Uterus (tissue), 4 donors: ENCODE results near the gene ELOVL2. TPM values are rescaled to one million over a fixed set of nuclear protein-coding genes. Genes with fewer than 3 reads are reported as not detected.

Experiments used
- DNase-seq, 2 donors: peaks; one replicate each; pipeline ENCODE4 v3.0.0-alpha.2; 2019 to 2020
- H3K27ac ChIP-seq, 2 donors: fragments of 200-600 bp; sonication (generic); 1 replicate in 1 of 2; 2 replicates in 1 of 2; pipeline ENCODE4 v1.5.1; 2016 to 2018
- H3K27me3 ChIP-seq, 2 donors: fragments of 200-600 bp; sonication (generic); one replicate each; pipeline ENCODE4 v1.5.1; 2018 to 2019; ENCODE audit warnings: control low read depth in 1 of 2
- H3K36me3 ChIP-seq, 2 donors: fragments of 200-600 bp; sonication (generic); one replicate each; pipeline ENCODE4 v1.5.1; 2019; ENCODE audit warnings: control low read depth in 1 of 2
- H3K4me1 ChIP-seq, 2 donors: fragments of 200-600 bp; sonication (generic); one replicate each; pipeline ENCODE4 v1.5.1; 2018 to 2019; ENCODE audit warnings: control low read depth in 1 of 2
- H3K4me3 ChIP-seq, 2 donors: fragments of 200-600 bp; sonication (generic); 1 replicate in 1 of 2; 2 replicates in 1 of 2; pipeline ENCODE4 v1.5.1; 2018 to 2019; ENCODE audit warnings: mild to moderate bottlenecking in 1 of 2
- H3K9me3 ChIP-seq, 2 donors: fragments of 200-600 bp; sonication (generic); one replicate each; pipeline ENCODE4 v1.5.1; 2019; ENCODE audit warnings: control low read depth in 1 of 2
- CTCF ChIP-seq, 4 experiments: fragments of 200-600 bp in 2 of 4; fragments of 450-650 bp in 2 of 4; sonication (generic) in 2 of 4; IDR thresholded peaks; one replicate each; pipeline ENCODE4 v1.5.1; 2016 to 2019; ENCODE audit warnings: antibody characterized with exemption in 4 of 4, mild to moderate bottlenecking in 2 of 4, moderate library complexity in 1 of 4
- POLR2A ChIP-seq, 2 donors: fragments of 450-650 bp; IDR thresholded peaks; one replicate each; pipeline ENCODE4 v1.6.1; 2016; ENCODE audit warnings: antibody characterized with exemption in 2 of 2, mild to moderate bottlenecking in 1 of 2, moderate library complexity in 1 of 2
- intact Hi-C: fragments of 100-400 bp; cut with DNase I; formaldehyde crosslinking; loops from one replicate; pipeline ENCODE4 v1.15.1; 2023; ENCODE audit warnings: low total_unique reads
- total RNA-seq, 4 donors: library from RNA; depleted of rRNA in 3 of 4; stranded (reverse); fragments of >200 nt in 3 of 4; gene quantifications; one replicate each; pipeline versions ENCODE4 v1.1.0 to v1.2.4, GENCODE V29; 2014 to 2023
- donor health status: DM: yes; HTN: yes; CAD: no.

The ELOVL2 gene
- total RNA-seq, 4 donors from 2014 or later, result 0.09 to 3.5 TPM; not detected in 2

- H3K4me1 ChIP-seq, result no peaks in the 10 kb centered on the region
- H3K36me3 ChIP-seq, result no peaks in the 10 kb centered on the region
- no peak overlapping the region for H3K27ac ChIP-seq
- intact Hi-C loops, result no loop called here
- H3K27me3 ChIP-seq, result no peaks in the 10 kb centered on the region
- no peak overlapping the region for H3K4me3 ChIP-seq
- DNase-seq, result no peak
- H3K9me3 ChIP-seq, result no peaks in the 10 kb centered on the region
- TF ChIP-seq POLR2A (IDR thresholded peaks at IDR 0.05), result no peak
- TF ChIP-seq CTCF (IDR thresholded peaks at IDR 0.05), result no peak
Measured at GRCh38 chr6:11015102-11015501, 29.0 kb downstream of the ELOVL2 start.

GRCh38 chr6:11013721-11014070, 30.4 kb downstream of the ELOVL2 start:
- intact Hi-C loops, result no loop called here
- Histone ChIP-seq H3K4me1 (no peaks in the 10 kb centered on the region), H3K27me3 (no peaks in the 10 kb centered on the region), H3K27ac (no peak overlapping the region), H3K36me3 (no peaks in the 10 kb centered on the region), H3K4me3 (no peak overlapping the region), H3K9me3 (no peaks in the 10 kb centered on the region)
- DNase-seq, result no peak
- TF ChIP-seq POLR2A (IDR thresholded peaks at IDR 0.05) (no peak), CTCF (IDR thresholded peaks at IDR 0.05) (no peak)

GRCh38 chr6:11012976-11013720, 31.0 kb downstream of the ELOVL2 start:
- DNase-seq, result no peak
- no peak overlapping the region for H3K27ac ChIP-seq
- TF ChIP-seq CTCF (IDR thresholded peaks at IDR 0.05) (no peak), POLR2A (IDR thresholded peaks at IDR 0.05) (no peak)
- intact Hi-C loops, result no loop called here
- H3K4me1 ChIP-seq, result no peaks in the 10 kb centered on the region
- H3K36me3 ChIP-seq, result no peaks in the 10 kb centered on the region
- H3K9me3 ChIP-seq, result no peaks in the 10 kb centered on the region
- no peaks in the 10 kb centered on the region for H3K27me3 ChIP-seq
- no peak overlapping the region for H3K4me3 ChIP-seq

- intact Hi-C loops, result no loop called here
- TF ChIP-seq POLR2A (IDR thresholded peaks at IDR 0.05) (no peak), CTCF (IDR thresholded peaks at IDR 0.05) (no peak)
- H3K36me3 ChIP-seq, result no peaks in the 10 kb centered on the region
- H3K4me3 ChIP-seq, result no peak overlapping the region
- H3K27ac ChIP-seq, result no peak overlapping the region
- no peaks in the 10 kb centered on the region for H3K4me1 ChIP-seq
- no peaks in the 10 kb centered on the region for H3K27me3 ChIP-seq
- no peak for DNase-seq
- no peaks in the 10 kb centered on the region for H3K9me3 ChIP-seq
Measured at GRCh38 chr6:11012295-11012754, 31.8 kb downstream of the ELOVL2 start.

GRCh38 chr6:11011787-11012234, 32.3 kb downstream of the ELOVL2 start:
- Histone ChIP-seq H3K36me3 (no peaks in the 10 kb centered on the region), H3K4me3 (no peak overlapping the region), H3K27ac (no peak overlapping the region), H3K27me3 (no peaks in the 10 kb centered on the region), H3K4me1 (no peaks in the 10 kb centered on the region), H3K9me3 (no peaks in the 10 kb centered on the region)
- no peak for TF ChIP-seq POLR2A (IDR thresholded peaks at IDR 0.05)
- TF ChIP-seq CTCF (IDR thresholded peaks at IDR 0.05), result no peak
- intact Hi-C loops, result no loop called here
- DNase-seq, result no peak
